ENCODE data around the gene VWF.
"Not testable (repeated sequence)": the region's sequence is repeated elsewhere in the genome, so short reads cannot be mapped to it uniquely, and the experiment has no call there.

Gene VWF

DNA sequence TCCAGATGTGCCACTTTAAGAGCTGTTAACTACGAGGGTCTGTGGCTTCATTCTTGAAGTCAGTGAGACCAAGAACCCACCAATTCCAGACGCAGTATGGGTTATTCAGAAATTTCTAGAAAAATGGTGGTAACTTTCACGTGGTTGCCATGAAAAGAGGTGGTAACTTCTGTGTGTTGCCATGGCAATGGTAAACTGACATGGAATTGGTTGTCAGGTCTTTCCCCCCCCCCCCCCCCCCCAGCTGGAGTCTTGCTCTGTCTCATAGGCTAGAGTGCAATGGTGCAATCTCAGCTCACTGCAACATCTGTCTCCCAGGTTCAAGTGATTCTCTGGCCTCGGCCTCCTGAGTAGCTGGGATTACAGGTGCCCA, 18.8 kb upstream of the VWF start:
- no peak for DNase-seq

DNA sequence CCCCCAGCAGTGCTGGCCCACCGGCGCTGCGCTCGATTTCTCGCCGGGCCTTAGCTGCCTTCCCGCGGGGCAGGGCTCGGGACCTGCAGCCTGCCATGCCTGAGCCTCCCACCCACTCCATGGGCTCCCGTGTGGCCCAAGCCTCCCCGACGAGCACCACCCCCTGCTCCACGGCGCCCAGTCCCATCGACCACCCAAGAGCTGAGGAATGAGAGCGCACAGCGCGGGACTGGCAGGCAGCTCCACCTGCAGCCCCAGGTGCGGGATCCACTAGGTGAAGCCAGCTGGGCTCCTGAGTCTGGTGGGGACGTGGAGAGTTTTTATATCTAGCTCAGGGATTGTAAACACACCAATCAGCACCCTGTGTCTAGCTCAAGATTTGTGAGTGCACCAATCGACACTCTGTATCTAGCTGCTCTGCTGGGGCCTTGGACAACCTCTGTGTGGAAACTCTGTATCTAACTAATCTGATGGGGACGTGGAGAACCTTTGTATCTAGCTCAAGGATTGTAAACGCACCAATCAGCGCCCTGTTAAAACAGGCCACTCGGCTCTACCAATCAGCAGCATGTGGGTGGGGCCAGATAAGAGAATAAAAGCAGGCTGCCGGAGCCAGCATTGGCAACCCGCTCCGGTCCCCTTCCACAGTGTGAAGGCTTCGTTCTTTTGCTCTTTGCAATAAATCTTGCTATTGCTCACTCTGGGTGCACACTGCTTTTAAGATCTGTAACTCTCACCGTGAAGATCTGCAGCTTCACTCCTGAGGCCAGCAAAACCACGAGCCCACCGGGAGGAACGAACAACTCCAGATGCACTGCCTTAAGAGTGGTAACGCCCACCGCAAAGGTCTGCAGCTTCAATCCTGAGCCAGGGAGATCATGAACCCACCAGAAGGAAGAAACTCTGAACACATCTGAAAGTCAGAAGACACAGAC, 18.2 kb upstream of the VWF start:
- not testable (repeated sequence) for DNase-seq

DNA sequence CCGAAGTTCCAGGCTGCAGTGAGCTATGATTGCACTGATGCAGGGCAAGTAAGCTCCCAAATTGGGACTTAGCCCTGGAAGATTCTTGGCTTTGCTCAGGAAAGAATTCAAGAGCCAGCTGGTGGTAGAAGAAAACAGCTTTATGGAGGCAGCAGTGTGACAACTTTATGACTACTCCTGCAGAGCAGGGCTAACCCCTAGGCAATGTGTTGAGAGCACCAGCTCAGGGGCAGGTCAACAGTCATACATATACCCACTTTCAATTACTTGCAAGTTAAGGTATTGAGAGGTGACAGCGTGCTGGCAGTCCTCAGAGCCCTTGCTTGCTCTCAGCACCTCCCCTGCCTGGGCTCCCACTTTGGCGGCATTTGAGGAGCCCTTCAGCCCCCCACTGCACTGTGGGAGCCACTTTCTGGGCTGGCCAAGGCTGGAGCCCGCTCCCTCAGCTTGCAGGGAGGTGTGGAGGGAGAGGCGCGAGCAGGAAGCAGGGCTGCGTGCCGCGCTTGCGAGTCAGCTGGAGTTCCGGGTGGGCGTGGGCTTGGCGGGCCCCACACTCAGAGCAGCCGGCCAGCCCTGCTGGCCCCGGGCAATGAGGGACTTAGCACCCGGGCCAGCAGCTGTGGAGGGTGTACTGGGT, 17.4 kb upstream of the VWF start:
- not testable (repeated sequence) for DNase-seq

GRCh38 chr12:6140651-6141447, 16.4 kb upstream of the VWF start:
- peak; percentile 15 to 51 for DNase-seq

DNA sequence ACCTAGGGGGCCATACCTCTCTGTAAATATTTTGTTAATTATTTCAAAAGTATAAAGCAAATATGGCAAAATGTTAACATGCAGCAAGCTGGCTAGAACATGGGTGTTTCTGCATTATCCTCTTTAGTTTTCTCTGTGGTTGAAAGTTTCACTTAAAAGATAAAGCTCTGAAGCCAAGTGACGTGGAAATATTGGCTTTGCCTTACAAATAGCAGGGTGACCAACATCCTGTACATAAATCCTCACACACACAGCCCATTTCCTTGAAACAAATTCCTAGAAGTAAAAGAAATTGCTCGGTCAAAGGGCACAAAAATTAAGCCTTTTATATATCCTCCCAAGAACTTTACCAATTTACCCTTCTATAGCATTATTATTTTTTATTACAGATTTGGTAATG, 10.6 kb upstream of the VWF start:
- no peak for DNase-seq

DNA sequence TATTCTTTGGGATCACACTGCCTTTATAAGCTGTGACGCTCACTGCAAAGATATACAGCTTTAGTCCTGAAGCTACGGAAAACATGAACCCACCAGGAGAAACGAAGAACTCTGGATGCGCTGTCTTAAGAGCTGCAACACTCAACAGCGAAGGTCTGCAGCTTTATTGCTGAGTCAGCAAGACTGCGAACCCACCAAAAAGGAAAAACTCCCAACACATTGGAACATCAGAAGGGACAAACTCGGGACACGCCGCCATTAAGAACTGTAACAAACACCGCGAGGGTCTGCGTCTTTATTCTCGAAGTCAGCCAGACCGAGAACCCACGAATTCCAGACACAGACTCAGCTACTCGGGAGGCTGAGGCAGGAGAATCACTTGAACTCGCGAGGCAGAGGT, 9.2 kb upstream of the VWF start:
- DNase-seq = no peak

- no peak for DNase-seq
These were observed 8.0 kb upstream of the VWF start for GRCh38 chr12:6132496-6132895.

DNA sequence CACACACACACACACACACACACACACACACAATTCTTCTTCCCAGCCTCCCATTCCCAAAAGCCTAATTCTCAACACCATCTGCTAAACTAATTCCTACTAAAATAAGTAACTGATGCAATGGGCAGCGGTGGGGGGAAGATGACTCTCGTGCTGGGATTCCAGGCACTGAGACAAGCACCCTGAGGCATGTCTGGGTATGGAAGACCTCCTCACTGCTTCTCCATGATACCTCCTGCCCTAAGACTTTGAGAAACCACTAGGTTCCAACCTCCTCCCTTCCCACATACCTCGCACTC, 789 bp upstream of the VWF start:
- DNase-seq = no peak

DNA sequence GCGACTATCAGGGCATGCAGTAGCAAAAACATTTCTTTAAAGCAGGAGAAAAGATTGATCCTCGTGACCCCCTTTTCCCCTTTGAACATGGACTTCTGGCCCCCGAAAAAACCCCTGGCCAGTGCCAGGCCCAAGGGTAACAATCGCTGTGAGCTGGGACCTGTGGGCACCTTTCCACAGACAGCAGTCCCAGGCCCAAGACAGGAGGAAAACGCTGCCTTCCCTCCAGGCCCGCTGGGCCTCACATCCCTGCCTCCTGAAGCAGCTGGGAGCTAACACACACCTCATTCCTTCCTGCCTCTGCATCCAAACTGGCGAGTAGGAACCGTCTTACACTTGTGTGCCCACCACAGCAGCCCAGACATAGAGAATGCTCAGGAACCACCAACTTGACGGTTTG, 1.2 kb downstream of the VWF start:
- no peak for DNase-seq

DNA sequence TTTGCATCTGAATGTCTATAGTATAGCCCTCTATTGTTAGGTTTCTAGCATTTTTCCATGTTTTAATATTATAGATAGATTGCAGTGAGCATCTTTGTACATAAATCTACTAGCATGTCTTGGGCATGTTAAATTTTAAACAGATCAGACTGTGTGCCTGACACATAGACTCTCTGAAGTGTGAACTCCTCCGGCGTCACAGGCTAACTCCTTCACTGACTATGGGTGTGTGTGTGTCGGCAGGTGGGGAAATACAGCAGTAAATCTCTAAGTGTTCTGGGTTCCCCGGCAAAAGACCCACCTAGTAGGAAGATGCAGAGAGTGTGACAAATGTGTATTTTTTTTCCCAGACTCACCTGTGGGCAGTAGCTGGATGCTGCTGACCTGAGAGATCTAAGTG, 2.3 kb downstream of the VWF start:
- no peak for DNase-seq

DNA sequence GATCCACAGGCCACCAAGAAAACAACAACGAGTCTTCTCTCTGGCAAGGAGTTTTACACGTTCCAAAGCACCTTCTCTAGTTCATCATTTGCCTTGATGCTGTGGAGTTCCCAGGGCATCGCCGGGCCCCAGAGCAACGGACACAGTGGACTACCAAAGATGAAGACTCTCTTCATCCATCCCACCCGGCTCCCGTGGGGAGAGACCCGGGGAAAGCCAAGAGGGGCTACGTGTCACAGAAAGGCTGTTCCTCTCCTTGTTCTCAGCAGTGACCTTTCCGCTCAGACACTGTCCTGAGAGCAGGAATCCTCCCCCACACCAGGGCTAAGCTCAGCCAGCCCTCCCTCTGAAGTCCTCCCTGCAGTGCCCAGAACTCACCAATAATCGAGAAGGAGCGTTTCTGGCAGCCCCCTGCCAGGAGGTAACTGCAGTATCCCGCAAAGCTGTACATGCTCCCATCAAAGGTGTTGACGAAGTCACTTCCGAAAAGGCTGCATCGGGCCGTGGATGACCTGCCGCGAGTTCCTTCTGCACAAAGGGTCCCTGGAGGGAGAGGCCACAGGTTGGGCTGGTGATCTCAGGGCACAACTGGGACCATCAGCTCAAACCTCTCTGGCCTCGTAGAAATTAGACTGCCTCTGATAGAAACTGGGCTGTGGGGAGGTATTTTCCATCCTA, 3.5 kb downstream of the VWF start:
- DNase-seq = no peak

DNA sequence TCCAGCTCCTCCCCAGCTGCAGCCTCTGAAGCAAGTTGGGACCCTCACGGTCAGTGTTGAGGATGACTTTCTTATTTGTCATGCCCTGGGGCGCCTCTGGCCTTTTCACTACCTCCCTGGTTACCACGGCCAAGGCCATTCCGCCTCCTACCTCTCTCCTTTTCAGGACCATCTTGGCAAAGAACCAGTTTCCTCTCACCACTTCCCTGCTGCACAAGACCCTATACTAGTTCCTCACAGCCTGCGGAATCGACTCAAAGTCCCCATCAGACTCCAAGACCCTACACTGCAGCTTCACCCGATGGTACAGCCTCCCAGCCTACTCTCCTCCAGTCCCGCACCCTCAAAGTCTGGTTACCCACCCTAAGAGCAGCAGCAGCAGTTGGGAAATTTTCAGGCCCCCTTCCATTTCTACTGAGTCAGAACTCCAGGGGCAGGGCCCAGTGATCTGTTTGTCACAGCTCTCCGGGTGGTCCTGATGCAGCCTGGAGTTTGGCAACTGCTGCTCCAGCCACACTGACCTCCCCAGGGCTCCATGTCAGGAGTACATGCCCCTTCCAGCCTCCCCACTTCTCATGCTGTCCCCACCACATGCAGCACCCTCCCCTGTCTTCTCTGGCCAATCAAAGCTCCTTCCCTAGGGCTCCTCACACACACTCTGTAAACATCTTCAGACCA, 5.4 kb downstream of the VWF start:
- no peak for DNase-seq

DNA sequence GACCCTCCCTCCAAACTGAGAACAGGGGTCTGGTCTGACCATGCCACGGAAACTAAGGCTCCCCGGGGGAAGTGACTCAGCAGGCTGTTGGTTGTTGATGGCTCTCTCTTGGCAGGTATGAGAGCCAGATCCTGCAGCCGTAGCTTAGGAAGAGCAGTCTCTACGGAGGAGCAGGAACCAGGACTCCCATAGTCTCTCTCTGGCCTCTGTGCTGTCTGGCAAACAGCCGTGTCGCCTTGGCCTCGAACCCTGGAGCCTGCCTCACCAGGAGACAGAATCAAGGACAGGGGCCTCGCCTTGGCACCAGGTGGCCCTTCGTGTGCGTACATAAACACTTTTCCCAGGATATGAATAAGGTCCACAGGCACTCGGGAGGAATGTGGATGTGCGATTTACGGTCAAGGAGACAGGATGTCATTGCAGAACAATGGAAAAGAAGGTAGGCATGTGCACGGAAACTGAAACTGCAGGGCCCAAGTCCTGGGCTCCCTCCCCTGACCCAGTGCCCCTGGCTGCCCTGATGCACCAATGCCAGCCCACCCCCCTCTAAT, 7.9 kb downstream of the VWF start:
- DNase-seq = no peak

GRCh38 chr12:6115389-6115788, 9.1 kb downstream of the VWF start:
- no peak for DNase-seq

DNA sequence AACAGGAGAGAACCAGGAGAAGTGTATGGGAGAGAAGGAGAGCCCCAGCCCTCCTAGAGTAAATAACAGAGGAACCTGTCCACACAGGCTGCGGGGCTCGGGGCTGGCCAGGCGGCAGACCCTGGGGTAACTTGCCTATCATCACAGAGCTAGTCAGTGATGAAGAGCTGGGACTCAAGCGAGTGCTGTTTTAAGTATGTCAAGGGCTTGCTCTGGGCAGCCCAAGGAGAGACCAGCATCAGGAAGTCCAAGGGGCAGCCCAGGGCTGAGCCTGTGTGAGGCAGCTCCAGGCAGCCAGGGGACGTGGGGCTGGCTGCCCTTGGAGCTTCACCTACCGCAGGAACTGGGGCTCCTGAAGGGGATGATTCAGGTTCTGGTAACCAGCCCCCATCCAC, 10.0 kb downstream of the VWF start:
- no peak for DNase-seq

DNA sequence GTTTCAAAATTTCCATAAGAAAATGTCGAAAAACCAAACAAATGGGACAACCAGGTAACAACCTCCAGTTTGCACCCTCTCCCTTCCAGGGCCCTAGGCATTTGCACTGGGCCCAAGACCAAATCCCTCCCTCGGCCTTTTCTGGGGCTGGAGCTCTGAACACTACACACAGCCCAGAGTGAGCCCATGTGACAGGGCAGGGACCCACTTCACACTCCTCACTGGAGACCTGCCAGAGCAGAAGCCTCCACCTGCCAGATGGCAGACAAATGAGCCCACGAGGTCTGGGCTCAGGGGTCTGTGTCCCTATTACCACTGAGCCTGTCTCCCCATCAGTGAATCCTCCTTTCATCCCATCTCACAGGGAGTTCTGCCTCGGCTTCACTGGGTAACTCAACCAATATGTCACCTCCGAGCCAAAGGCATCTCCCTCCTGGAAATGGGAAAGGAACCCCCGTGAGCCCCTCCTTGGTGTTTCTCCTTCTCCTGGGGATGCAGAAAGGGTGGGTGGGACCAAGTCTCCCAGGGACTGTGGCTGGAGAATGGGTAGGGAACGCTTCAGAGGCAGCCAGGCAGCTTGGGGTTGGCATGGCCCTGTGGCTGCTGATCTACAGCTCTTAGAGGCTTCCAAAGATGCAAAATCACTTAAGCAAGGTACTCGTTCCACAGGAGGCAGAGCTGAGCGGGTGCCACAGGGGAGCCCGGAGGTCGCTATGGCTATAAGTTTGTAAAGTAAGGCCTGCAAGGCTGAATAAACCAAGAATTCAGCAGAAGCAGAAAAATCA, 10.6 kb downstream of the VWF start:
- no peak for DNase-seq

DNA sequence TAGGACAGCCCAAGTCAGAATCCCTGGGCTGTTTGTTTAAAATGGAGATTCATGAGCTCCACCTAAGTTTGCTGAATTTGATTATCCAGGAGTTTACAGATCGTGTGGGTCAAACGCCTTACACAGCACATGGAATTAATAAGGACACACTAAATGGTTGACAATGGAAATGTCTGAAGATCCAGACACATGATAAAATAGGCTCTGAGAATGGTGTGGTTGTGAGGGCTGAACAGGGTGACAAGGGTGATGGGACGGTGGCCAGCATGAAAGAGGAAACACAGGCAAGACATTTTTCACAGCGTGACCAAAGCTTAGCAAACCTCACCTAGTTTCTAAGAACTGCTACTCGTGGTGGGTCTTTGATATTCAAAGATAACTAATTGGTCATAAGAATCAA, 12.5 kb downstream of the VWF start:
- no peak for DNase-seq

GRCh38 chr12:6110006-6110405, 14.5 kb downstream of the VWF start:
- DNase-seq = no peak

DNA sequence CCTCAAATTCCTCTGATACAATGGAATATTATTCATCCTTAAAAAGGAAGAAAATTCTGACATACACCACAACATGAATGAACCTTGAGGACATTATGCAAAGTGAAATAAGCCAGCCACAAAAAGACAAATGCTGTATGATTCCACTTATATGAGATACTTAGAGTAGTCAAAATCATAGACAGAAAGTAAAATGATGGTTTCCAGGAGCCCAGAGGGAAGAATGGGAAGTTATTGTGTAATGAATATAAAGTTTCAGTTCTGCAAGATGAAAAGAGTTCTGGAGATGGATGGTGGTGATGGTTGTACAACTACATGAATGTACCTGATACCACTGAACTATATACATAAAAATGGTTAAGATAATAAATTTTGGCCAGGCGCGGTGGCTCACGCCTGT, 18.3 kb downstream of the VWF start:
- no peak for DNase-seq

- DNase-seq = no peak
These were observed 19.6 kb downstream of the VWF start for GRCh38 chr12:6104842-6105241.

DNA sequence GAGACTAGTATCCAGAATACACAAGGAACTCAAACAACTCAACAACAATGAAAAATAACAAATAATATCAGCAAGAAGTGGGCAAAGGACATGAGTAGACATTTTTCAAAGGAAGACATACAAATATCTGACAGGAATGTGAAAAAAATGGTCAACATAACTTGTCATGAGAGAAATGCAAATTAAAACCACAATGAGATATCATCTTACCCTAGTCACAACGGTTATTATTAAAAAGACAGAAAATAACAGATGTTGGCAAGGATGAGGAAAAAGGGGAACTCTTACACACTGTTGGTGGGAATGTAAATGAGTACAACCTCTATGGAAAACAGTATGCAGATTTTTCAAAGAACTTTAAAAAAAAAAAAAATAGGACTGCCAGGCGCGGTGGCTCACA, 20.4 kb downstream of the VWF start:
- no peak for DNase-seq

GRCh38 chr12:6102021-6102420, 22.4 kb downstream of the VWF start:
- not testable (repeated sequence) for DNase-seq
